HG03108 (cell line): ENCODE measurements around the gene CD58.
"Not testable (repeated sequence)": the region's sequence is repeated elsewhere in the genome, so short reads cannot be mapped to it uniquely, and the experiment has no call there.

ENCODE experiments used
- ATAC-seq: cut with Tn5 transposase; IDR thresholded peaks from one replicate; pipeline ENCODE4 v1.9.1; 2021; ENCODE audit warnings: moderate library complexity; ENCODE audit not compliant: unreplicated experiment

CD58 gene

GRCh38 chr1:116593977-116594376, 23.2 kb upstream of the CD58 start:
- not testable (repeated sequence) for ATAC-seq

GRCh38 chr1:116593401-116593800, 22.6 kb upstream of the CD58 start:
- ATAC-seq, result not testable (repeated sequence)

GRCh38 chr1:116591951-116592605, 21.3 kb upstream of the CD58 start:
- ATAC-seq, result not testable (repeated sequence)

GRCh38 chr1:116591006-116591950, 20.5 kb upstream of the CD58 start:
- ATAC-seq, result not testable (repeated sequence)

- ATAC-seq, result not testable (repeated sequence)
These were observed 19.7 kb upstream of the CD58 start for GRCh38 chr1:116590359-116591005.

- not testable (repeated sequence) for ATAC-seq
These were observed 18.4 kb upstream of the CD58 start for GRCh38 chr1:116589101-116589735.

- ATAC-seq, result no peak
These were observed 16.8 kb upstream of the CD58 start for GRCh38 chr1:116587501-116588227.

- peak; percentile 45 for ATAC-seq
These were observed 15.9 kb upstream of the CD58 start for GRCh38 chr1:116586741-116587143.

GRCh38 chr1:116585886-116586285, 15.1 kb upstream of the CD58 start:
- no peak for ATAC-seq

GRCh38 chr1:116581323-116581885, 10.6 kb upstream of the CD58 start:
- no peak for ATAC-seq

- no peak for ATAC-seq
These were observed 9.9 kb upstream of the CD58 start for GRCh38 chr1:116580446-116581322.

GRCh38 chr1:116579259-116579875, 8.5 kb upstream of the CD58 start:
- no peak for ATAC-seq

GRCh38 chr1:116578581-116578980, 7.8 kb upstream of the CD58 start:
- ATAC-seq, result no peak

- no peak for ATAC-seq
These were observed 7.0 kb upstream of the CD58 start for GRCh38 chr1:116577759-116578314.

GRCh38 chr1:116574581-116575291, 3.9 kb upstream of the CD58 start:
- ATAC-seq, result no peak

- no peak for ATAC-seq
These were observed 2.7 kb upstream of the CD58 start for GRCh38 chr1:116573431-116574095.

- no peak for ATAC-seq
These were observed 2.1 kb upstream of the CD58 start for GRCh38 chr1:116572771-116573430.
